Body of pancreas (tissue), 4 donors: Measurements from ENCODE around the gene MCF2L2. TPM values are rescaled to one million over a fixed set of nuclear protein-coding genes. Genes with fewer than 3 reads are reported as not detected.

Experiments used
- ATAC-seq: fragments of 150-250 bp; one replicate; pipeline ENCODE4 v1.9.1; 2016
- DNase-seq, 4 donors: peaks; one replicate each; pipeline ENCODE4 v3.0.0-alpha.2; 2019
- H3K27ac ChIP-seq, 4 donors: fragments of 200-600 bp; sonication (generic); 1 replicate in 3 of 4; 2 replicates in 1 of 4; pipeline versions ENCODE4 v1.5.1 to v1.6.1; 2016 to 2019; ENCODE audit warnings: mild to moderate bottlenecking in 1 of 4, mixed read lengths in 1 of 4, moderate library complexity in 1 of 4
- H3K27me3 ChIP-seq, 2 donors: fragments of 200-600 bp; sonication (generic); one replicate each; pipeline ENCODE4 v1.6.0; 2016; ENCODE audit warnings: mild to moderate bottlenecking in 1 of 2
- H3K36me3 ChIP-seq, 2 donors: fragments of 200-600 bp; sonication (generic); replicated peaks in 1 of 2; 2 replicates each; pipeline ENCODE4 v1.5.1; 2016; ENCODE audit warnings: low read depth in 2 of 2; ENCODE audit not compliant: insufficient read depth in 1 of 2
- H3K4me1 ChIP-seq: fragments of 200-600 bp; sonication (generic); one replicate; pipeline ENCODE4 v1.6.0; 2016
- H3K4me3 ChIP-seq, 2 donors: fragments of 200-600 bp; sonication (generic); 1 replicate in 1 of 2; 2 replicates in 1 of 2; pipeline ENCODE4 v1.5.1; 2016 to 2019
- H3K9me3 ChIP-seq, 3 donors: fragments of 200-600 bp; sonication (generic); 1 replicate in 2 of 3; 2 replicates in 1 of 3; pipeline ENCODE4 v1.5.1; 2016
- POLR2A ChIP-seq, 3 donors: fragments of 450-650 bp; IDR thresholded peaks; one replicate each; pipeline ENCODE4 v1.6.1; 2016; ENCODE audit warnings: antibody characterized with exemption in 3 of 3, mild to moderate bottlenecking in 2 of 3
- WGBS, 2 donors: methylation state at CpG; one replicate each; pipeline ENCODE4 v1.1.5; 2017; 5-methylcytosine and 5-hydroxymethylcytosine counted together
- intact Hi-C: fragments of 100-400 bp; cut with DNase I; formaldehyde crosslinking; loops from one replicate; pipeline ENCODE4 v1.15.1; 2023
- total RNA-seq, 2 donors: library from RNA; depleted of rRNA; stranded (reverse); fragments of >200 nt; gene quantifications; one replicate each; pipeline ENCODE4 v1.1.0, GENCODE V29; 2016
- TF ChIP-seq, protein P1 (sequence below), 7 experiments: fragments of 450-650 bp in 4 of 7; fragments of 200-600 bp in 3 of 7; sonication (generic) in 3 of 7; IDR thresholded peaks; one replicate each; pipeline ENCODE4 v1.5.1; 2016 to 2019; ENCODE audit warnings: antibody characterized with exemption in 7 of 7

The MCF2L2 gene
- total RNA-seq, 2 donors from 2014 or later = 0.26 TPM; not detected in 1

GRCh38 chr3:183350164-183350563 lies 78.3 kb downstream of the MCF2L2 start:
- H3K27ac ChIP-seq = no peak overlapping the region
- DNase-seq (no peak), ATAC-seq (no peak)
- no peaks in the 10 kb centered on the region for H3K27me3 ChIP-seq
- no peaks in the 10 kb centered on the region for H3K36me3 ChIP-seq
- no peak overlapping the region for H3K4me3 ChIP-seq
- intact Hi-C loops = no loop called here
- no peaks in the 10 kb centered on the region for H3K4me1 ChIP-seq
- TF ChIP-seq, protein P1, sequence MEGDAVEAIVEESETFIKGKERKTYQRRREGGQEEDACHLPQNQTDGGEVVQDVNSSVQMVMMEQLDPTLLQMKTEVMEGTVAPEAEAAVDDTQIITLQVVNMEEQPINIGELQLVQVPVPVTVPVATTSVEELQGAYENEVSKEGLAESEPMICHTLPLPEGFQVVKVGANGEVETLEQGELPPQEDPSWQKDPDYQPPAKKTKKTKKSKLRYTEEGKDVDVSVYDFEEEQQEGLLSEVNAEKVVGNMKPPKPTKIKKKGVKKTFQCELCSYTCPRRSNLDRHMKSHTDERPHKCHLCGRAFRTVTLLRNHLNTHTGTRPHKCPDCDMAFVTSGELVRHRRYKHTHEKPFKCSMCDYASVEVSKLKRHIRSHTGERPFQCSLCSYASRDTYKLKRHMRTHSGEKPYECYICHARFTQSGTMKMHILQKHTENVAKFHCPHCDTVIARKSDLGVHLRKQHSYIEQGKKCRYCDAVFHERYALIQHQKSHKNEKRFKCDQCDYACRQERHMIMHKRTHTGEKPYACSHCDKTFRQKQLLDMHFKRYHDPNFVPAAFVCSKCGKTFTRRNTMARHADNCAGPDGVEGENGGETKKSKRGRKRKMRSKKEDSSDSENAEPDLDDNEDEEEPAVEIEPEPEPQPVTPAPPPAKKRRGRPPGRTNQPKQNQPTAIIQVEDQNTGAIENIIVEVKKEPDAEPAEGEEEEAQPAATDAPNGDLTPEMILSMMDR (IDR thresholded peaks at IDR 0.05) = no peak
- no peak for TF ChIP-seq POLR2A (IDR thresholded peaks at IDR 0.05)
- 70 to 71% methylated on average over 3 of the region's 3 CpGs for WGBS, 2 donors
- H3K9me3 ChIP-seq = no peaks in the 10 kb centered on the region

- no peaks in the 10 kb centered on the region for H3K27me3 ChIP-seq
- H3K4me1 ChIP-seq = no peaks in the 10 kb centered on the region
- H3K4me3 ChIP-seq = no peak overlapping the region
- ATAC-seq = no peak
- no peak for DNase-seq
- intact Hi-C loops = no loop called here
- 35 to 36% methylated on average over 8 of the region's 8 CpGs for WGBS, 2 donors
- TF ChIP-seq, protein P1 (IDR thresholded peaks at IDR 0.05) = no peak
- TF ChIP-seq POLR2A (IDR thresholded peaks at IDR 0.05) = no peak
- peak overlapping the region in 1 of 4 donors; percentile 14 for H3K27ac ChIP-seq
- no peaks in the 10 kb centered on the region for H3K36me3 ChIP-seq
- no peaks in the 10 kb centered on the region for H3K9me3 ChIP-seq
Observed at GRCh38 chr3:183349421-183350157, 78.8 kb downstream of the MCF2L2 start.

DNA sequence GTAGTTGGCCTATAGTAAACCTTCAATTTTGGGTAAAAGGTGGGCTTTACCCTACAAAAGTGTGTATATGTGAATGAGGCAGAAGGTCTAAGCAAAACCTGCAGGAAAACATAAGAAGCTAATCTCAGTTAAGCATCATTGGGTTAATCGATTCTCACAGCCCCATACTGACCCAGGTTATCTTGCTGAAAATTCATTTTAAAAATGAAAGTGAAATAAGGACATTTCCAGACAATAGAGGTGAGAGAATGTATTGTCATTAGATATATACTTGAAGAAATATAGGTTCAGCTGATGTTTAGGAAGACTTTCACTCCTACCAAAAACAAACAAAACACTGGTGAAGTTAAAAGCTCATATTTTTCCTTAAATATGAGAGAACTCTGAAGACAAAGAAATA lies 85.6 kb downstream of the MCF2L2 start:
- Histone ChIP-seq H3K27ac (no peak overlapping the region), H3K36me3 (no peaks in the 10 kb centered on the region), H3K9me3 (no peaks in the 10 kb centered on the region), H3K27me3 (no peaks in the 10 kb centered on the region), H3K4me1 (no peaks in the 10 kb centered on the region), H3K4me3 (no peak overlapping the region)
- intact Hi-C loops = no loop called here
- no peak for ATAC-seq
- 58 to 66% methylated on average over 1 of the region's 1 CpG for WGBS, 2 donors
- TF ChIP-seq, protein P1 (IDR thresholded peaks at IDR 0.05) = no peak
- TF ChIP-seq POLR2A (IDR thresholded peaks at IDR 0.05) = no peak
- no peak for DNase-seq

GRCh38 chr3:183341545-183342288 lies 86.7 kb downstream of the MCF2L2 start:
- H3K27me3 ChIP-seq = no peaks in the 10 kb centered on the region
- no peaks in the 10 kb centered on the region for H3K36me3 ChIP-seq
- no peak overlapping the region for H3K4me3 ChIP-seq
- ATAC-seq (no peak), DNase-seq (no peak)
- H3K27ac ChIP-seq = no peak overlapping the region
- no peaks in the 10 kb centered on the region for H3K9me3 ChIP-seq
- TF ChIP-seq, protein P1 (IDR thresholded peaks at IDR 0.05) = no peak
- no peak for TF ChIP-seq POLR2A (IDR thresholded peaks at IDR 0.05)
- WGBS, 2 donors = 68 to 70% methylated on average over 14 of the region's 14 CpGs
- H3K4me1 ChIP-seq = no peaks in the 10 kb centered on the region
- intact Hi-C loops = no loop called here
